BE2C (cell line): Measurements from ENCODE around the gene EIF4E2.
"Not testable (repeated sequence)": the region's sequence is repeated elsewhere in the genome, so short reads cannot be mapped to it uniquely, and the experiment has no call there.

Source experiments
- DNase-seq: peaks from one replicate; pipeline ENCODE4 v3.0.0-alpha.2; 2020
- H3K27me3 ChIP-seq: fragments of 250-450 bp; sonication (Bioruptor Pico); 2 replicates; pipeline ENCODE4 v1.5.1; 2020; ENCODE audit warnings: mild to moderate bottlenecking
- H3K36me3 ChIP-seq: fragments of 250-450 bp; sonication (Bioruptor Pico); 2 replicates; pipeline ENCODE4 v1.5.1; 2020; ENCODE audit warnings: mild to moderate bottlenecking
- H3K4me1 ChIP-seq: fragments of 250-450 bp; sonication (Bioruptor Pico); 2 replicates; pipeline ENCODE4 v1.5.1; 2020
- H3K4me3 ChIP-seq: 2 replicates; pipeline ENCODE4 v1.5.1; 2011; ENCODE audit warnings: low read depth, low read length
- H3K9me3 ChIP-seq: fragments of 250-450 bp; sonication (Bioruptor Pico); 2 replicates; pipeline ENCODE4 v1.5.1; 2020
- TF ChIP-seq, protein P1 (sequence below): IDR thresholded peaks from 2 replicates; pipeline ENCODE4 v1.5.1; 2012; ENCODE audit warnings: mild to moderate bottlenecking, low read depth, low read length

The EIF4E2 gene

DNA sequence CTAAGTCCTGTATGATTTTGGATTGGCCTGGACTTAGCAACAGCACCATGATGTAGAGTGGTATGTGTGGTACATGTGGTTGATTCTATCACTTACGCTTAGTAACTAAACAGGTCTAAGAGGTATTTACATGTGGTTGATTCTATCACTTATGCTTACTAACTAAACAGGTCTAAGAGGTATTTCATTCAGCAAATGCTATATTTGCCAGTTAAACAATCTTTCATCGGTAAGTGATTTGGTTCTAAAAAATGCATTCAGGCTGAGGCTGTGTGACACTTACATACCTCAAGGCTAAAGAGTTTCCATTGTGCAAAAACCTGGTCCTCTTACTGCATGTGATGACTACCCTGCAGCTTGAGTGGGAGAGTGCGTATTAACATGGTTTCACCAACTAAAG lies 13.1 kb downstream of the EIF4E2 start:
- H3K9me3 ChIP-seq: no peaks in the 10 kb centered on the region
- H3K36me3 ChIP-seq: peaks cover 74% of the 10 kb centered on the region
- H3K4me3 ChIP-seq: no peak overlapping the region
- no peaks in the 10 kb centered on the region for H3K4me1 ChIP-seq
- TF ChIP-seq, protein P1, sequence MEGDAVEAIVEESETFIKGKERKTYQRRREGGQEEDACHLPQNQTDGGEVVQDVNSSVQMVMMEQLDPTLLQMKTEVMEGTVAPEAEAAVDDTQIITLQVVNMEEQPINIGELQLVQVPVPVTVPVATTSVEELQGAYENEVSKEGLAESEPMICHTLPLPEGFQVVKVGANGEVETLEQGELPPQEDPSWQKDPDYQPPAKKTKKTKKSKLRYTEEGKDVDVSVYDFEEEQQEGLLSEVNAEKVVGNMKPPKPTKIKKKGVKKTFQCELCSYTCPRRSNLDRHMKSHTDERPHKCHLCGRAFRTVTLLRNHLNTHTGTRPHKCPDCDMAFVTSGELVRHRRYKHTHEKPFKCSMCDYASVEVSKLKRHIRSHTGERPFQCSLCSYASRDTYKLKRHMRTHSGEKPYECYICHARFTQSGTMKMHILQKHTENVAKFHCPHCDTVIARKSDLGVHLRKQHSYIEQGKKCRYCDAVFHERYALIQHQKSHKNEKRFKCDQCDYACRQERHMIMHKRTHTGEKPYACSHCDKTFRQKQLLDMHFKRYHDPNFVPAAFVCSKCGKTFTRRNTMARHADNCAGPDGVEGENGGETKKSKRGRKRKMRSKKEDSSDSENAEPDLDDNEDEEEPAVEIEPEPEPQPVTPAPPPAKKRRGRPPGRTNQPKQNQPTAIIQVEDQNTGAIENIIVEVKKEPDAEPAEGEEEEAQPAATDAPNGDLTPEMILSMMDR: no peak
- DNase-seq: no peak
- H3K27me3 ChIP-seq: no peaks in the 10 kb centered on the region

DNA sequence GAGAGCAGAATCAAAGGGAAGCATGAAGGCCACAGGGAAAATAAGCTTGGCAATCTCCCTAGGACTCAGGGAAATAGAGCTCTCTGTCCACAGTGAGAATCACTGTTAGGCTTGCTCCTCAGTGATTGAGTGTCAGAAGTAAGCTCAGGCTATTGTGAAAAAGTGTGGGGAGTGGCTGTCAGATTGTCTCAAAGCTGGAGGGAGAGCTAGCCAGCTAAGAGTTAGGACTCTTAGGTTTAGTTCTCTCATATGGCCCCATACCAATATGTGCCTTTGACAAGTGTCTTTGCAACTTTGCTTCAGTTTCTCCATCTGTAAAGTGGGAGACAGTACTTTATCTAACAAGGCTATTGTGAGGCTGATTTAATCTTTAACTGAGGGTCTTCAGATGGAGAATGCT lies 17.2 kb downstream of the EIF4E2 start:
- peaks cover 80% of the 10 kb centered on the region for H3K36me3 ChIP-seq
- no peaks in the 10 kb centered on the region for H3K9me3 ChIP-seq
- TF ChIP-seq, protein P1: no peak
- H3K27me3 ChIP-seq: no peaks in the 10 kb centered on the region
- no peak overlapping the region for H3K4me3 ChIP-seq
- DNase-seq: no peak
- H3K4me1 ChIP-seq: no peaks in the 10 kb centered on the region

DNA sequence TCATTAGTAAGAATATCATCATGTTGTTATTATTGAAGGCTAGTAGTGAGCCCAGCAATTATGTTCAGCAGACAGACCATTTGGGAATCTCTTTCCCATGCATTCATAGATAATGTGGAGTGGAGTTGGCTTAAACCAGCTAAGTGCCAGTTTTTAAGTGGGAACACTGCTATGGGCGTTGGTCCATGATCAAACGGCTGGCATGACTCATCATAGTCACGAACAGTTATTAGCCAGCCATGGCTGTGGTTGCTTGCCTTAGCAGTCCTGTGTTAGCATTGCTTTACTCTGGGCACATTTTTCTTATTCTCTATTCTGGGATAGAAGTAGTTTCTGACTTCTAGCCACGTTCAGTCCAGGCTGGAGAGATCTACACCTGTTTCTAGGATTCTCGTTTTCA lies 17.7 kb downstream of the EIF4E2 start:
- no peaks in the 10 kb centered on the region for H3K27me3 ChIP-seq

DNA sequence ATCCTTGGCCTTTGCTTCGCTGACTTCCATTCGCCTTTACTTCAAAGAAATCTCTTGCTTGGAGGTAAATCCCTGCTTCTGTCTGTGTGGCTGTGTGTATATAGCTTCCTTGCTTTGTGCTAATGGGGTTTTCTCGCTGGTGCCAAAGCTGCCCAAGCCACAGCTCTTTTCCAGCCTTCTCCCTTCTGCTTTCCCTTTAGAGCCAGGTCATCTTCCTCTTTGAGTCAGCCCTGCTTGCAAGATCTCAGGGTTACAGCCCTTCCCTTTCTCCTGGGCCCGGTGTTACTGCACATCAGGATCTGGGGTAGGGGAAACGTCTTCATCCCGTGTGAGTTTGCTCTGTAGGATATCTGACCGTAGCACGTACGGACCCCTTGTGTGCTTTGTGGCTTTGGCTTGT lies 19.1 kb downstream of the EIF4E2 start:
- TF ChIP-seq, protein P1: no peak

More for the DNA sequence above, 17.7 kb downstream of the EIF4E2 start:
- Histone ChIP-seq H3K4me1 (no peaks in the 10 kb centered on the region), H3K36me3 (peaks cover 85% of the 10 kb centered on the region), H3K4me3 (no peak overlapping the region), H3K9me3 (no peaks in the 10 kb centered on the region)
- no peak for DNase-seq
- TF ChIP-seq, protein P1: no peak

DNA sequence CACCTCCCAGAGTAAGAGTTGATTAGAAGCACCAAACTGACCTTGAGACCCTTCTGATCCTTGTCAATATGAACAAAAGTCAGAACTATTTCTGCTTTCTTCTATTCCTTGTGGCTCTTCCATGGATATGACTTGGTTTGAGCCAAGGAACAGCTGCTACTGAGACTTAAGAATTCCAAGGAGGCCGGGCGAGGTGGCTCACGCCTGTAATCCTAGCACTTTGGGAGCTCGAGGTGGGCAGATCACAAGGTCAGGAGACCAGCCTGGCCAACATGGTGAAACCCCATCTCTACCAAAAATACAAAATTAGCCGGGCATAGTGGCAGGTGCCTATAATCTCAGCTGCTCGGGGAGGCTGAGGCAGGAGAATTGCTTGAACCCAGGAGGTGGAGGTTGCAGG lies 20.0 kb downstream of the EIF4E2 start:
- peaks cover 69% of the 10 kb centered on the region for H3K36me3 ChIP-seq
- H3K27me3 ChIP-seq, H3K4me1 ChIP-seq, DNase-seq, H3K9me3 ChIP-seq, H3K4me3 ChIP-seq: not testable (repeated sequence)

More for the DNA sequence above, 19.1 kb downstream of the EIF4E2 start:
- DNase-seq: no peak
- no peaks in the 10 kb centered on the region for H3K4me1 ChIP-seq
- no peaks in the 10 kb centered on the region for H3K9me3 ChIP-seq
- H3K36me3 ChIP-seq: peaks cover 75% of the 10 kb centered on the region
- H3K4me3 ChIP-seq: no peak overlapping the region
- no peaks in the 10 kb centered on the region for H3K27me3 ChIP-seq

DNA sequence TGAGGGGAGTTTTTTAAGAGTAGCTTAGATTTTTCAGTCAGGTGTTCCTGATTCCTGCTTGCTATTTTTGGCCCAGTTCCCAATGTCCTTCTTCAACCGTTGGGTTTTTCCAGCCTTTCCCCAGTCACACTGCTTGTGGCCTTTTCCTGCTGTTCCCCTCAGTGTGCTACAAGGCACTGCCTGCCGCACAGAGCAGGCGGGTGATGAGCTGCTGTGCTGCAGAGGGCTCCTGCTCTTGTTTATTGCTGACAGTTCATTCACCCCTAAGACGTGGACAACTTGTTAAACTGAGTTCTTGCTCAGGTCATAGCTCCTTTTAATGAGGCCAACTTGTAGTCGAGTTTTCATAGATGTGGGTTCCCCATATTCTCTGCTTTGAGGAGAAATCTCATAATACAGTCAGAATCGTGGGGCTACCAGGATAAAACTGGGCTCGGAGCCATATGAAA lies 20.6 kb downstream of the EIF4E2 start:
- H3K4me3 ChIP-seq: no peak overlapping the region
- TF ChIP-seq, protein P1: no peak
- DNase-seq: no peak
- peaks cover 65% of the 10 kb centered on the region for H3K36me3 ChIP-seq
- no peaks in the 10 kb centered on the region for H3K27me3 ChIP-seq
- no peaks in the 10 kb centered on the region for H3K4me1 ChIP-seq
- H3K9me3 ChIP-seq: no peaks in the 10 kb centered on the region

DNA sequence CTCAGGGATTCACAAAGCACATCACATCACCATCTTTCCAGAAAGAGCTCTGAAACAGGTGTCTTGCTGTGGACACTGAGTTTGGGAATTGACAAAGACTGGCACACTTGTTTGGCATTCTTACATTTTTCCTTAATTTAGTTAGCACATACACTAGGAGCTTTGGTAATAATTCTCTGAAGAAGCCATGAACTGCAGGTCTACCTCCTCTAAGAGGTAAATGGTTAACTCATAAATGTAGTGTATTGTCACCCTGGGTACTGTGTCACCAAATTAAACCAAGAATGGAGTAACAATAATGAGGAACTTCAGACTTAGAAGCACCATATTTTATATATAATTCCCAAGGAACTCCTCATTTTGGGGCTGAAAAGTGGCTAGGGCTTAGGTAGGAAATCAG lies 22.6 kb downstream of the EIF4E2 start:
- Histone ChIP-seq H3K36me3 (peaks cover 45% of the 10 kb centered on the region), H3K9me3 (no peaks in the 10 kb centered on the region), H3K4me1 (no peaks in the 10 kb centered on the region), H3K4me3 (no peak overlapping the region), H3K27me3 (no peaks in the 10 kb centered on the region)
- TF ChIP-seq, protein P1: no peak
- DNase-seq: no peak
